GM21390 (cell line): ENCODE data around the gene TUBB1.
"Not testable (repeated sequence)": the region's sequence is repeated elsewhere in the genome, so short reads cannot be mapped to it uniquely, and the experiment has no call there.

Experiments used
- ATAC-seq: cut with Tn5 transposase; IDR thresholded peaks from one replicate; pipeline ENCODE4 v1.9.1; 2021; ENCODE audit not compliant: unreplicated experiment

Gene TUBB1

GRCh38 chr20:59019217-59019616 is at the start of gene TUBB1:
TUBB1 (plus strand) TSS chr20:59019429; CDS start chr20:59019523, 94 bp downstream.
- no peak for ATAC-seq

DNA sequence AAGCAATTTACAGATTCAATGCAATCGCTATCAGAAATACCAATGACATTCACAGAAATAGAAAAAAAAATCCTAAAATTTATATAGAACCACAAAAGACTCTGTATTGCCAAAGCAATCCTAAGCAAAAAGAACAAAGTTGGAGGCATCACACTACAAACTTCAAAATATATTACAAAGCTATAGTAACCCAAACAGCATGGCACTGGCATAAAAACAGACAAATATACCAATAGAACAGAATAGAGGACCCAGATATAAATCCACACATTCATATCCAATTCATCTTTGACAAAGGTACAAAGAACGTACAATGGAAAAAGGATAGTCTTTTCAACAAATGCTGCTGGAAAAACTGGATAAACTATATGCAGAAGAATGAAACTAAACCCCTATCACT is 49.8 kb upstream of the TUBB1 start:
- ATAC-seq = no peak

DNA sequence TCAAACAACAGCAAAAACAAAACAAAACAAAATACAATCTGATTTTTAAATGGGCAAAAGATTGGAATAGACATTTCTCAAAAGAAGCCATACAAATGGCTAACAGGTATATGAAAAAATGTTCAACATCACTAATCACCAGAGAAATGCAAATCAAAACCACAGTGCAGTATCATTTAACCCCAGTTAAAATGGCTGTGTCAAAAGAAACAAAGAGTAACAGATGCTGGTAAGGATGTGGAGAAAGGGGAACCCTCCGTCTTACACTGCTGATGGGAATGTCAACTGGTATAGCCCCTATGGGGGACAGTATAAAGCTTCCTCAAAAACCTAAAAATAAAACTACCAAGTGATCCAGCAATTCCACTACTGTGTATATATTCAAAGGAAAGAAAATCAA is 49.1 kb upstream of the TUBB1 start:
- no peak for ATAC-seq

DNA sequence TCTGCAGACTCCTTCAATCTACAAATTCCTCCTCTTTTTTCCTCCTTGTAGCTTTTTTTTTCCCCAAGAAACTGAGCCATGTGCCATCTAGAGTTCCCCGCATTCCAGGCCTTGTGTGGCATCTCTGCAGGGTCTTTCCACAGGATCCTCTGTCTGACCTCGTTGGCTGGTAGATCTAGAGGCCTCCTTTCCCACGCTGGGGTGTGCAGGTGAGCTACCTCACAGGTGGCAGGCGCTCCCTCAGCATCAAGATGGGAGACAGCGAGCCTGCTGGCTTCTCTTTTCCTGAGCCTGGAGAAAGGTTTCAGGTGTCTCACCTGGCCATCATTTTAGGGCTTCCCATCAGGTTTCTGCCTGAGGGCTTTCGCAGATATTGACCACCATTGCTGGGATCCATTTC is 47.8 kb upstream of the TUBB1 start:
- ATAC-seq = no peak

- no peak for ATAC-seq
Measured at GRCh38 chr20:58973179-58973578, 46.0 kb upstream of the TUBB1 start.

GRCh38 chr20:58973866-58974265 is 45.4 kb upstream of the TUBB1 start:
- no peak for ATAC-seq

DNA sequence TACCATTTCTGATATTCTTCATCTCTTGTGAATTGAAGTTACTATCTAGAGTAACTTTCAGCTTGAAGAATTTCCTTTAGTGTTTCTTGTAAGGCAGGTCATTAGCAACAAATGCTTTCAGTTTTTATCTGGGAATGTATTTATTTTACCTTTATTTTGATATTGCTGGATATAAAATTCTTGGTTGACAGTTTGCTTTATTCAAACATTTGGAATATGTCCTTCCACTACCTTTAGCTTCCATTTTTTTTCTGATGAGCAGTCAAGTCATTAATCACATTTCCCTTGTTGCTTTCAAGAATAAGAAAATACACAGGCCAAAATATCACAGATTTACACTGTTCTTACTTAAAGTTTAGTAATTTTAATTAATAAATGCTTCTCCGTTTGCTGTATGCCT is 43.9 kb upstream of the TUBB1 start:
- ATAC-seq = no peak

- ATAC-seq = no peak
Measured at GRCh38 chr20:58976061-58976730, 43.0 kb upstream of the TUBB1 start.

DNA sequence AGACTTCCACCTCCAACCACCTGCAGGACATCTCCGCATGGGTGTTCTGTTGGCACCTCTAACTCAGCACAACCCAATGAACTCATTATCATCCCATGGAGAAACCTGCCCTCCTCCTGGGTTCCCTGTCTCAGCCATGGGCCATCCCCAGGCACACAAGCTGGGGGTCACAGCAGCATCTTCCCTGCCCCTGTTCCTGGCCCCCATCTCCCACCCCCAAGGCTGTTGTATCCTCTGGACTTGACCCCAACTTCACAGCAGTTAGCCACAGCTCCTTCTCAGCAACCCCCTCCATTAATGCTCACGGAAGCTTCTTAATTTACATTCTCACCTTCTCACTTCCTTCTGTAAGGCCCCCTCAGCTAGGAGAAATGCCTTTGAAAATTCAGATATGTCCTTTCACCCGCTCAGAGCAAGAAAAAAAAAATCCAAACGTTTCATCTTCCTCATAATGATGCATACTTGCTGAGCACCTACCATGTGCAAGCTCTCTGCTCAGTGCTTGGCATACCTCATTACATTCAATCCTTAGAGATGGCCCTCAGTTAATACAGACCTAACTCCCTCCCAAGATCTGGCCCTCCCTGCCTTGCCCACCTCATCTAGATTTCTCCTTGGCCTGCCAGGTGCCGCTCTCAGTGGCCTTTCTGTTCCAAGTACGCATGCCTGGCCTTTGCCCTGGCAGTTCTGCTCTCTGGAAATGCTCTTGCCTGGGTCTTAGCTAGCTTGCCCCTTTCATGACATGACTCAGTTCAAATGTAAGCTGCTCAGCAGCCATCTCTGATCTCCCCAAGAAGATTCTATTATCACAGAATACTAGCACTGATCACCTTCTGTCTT is 40.7 kb upstream of the TUBB1 start:
- ATAC-seq = no peak

GRCh38 chr20:58980711-58981627 is 38.3 kb upstream of the TUBB1 start, which contains the start of gene NELFCD:
NELFCD (plus strand) TSS chr20:58981256; CDS start chr20:58981310, 54 bp downstream.
- peak; percentile 72 for ATAC-seq

- ATAC-seq = no peak
Measured at GRCh38 chr20:58981628-58982364, 37.4 kb upstream of the TUBB1 start.

GRCh38 chr20:58982406-58983114 is 36.7 kb upstream of the TUBB1 start:
- ATAC-seq = no peak

DNA sequence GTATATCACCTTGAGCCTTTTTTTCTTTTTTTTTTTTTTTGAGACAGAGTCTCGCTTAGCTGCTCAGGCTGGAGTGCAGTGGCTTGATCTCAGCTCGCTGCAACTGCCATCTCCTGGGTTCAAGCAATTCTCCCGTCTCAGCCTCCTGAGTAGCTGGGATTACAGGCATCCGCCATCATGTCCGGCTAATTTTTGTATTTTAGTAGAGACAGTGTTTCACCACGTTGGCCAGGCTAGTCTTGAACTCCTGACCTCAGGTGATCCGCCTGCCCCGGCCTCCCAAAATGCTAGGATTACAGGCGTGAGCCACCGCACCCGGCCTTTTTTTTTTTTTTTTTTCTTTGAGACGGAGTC is 36.1 kb upstream of the TUBB1 start:
- ATAC-seq = not testable (repeated sequence)

DNA sequence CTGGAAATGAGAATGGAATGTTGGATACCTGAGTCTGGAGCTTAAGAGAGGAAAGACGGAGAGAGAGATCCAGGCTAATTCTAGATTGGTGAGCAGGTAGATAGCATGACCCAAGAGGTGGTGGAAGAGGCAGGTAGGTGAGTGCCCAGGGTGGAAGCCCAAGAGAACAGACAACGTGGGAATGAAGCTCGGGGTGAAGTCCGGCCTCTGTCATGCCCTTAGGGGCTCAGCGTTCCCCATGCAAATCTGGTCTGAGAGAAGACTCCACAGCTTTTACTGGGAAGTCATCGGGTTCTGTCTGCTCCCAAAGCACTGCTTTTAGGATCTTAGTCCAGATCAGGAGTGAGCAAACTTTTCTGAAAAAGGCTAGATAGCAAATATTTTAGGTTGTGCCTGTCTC is 34.5 kb upstream of the TUBB1 start:
- ATAC-seq = no peak

DNA sequence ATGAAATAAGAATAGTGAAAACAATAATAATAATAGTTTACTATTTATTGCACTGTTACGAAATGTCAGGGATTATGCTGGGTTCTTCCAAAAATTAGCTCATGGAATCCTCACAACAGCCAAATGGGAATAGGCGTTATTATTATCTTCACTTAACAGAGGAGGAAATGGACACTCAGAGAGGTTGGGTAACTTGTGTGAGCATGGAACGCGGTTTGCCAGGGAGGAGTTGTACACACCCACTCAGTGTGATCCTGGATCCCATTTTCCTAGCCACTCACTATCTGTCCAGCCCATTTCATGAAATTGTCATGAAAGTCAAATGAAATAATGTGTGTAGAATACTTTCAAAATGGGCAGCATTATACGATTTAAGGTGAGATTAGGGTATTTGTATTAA is 33.6 kb upstream of the TUBB1 start:
- no peak for ATAC-seq

GRCh38 chr20:58986286-58986967 is 32.8 kb upstream of the TUBB1 start:
- ATAC-seq = no peak

DNA sequence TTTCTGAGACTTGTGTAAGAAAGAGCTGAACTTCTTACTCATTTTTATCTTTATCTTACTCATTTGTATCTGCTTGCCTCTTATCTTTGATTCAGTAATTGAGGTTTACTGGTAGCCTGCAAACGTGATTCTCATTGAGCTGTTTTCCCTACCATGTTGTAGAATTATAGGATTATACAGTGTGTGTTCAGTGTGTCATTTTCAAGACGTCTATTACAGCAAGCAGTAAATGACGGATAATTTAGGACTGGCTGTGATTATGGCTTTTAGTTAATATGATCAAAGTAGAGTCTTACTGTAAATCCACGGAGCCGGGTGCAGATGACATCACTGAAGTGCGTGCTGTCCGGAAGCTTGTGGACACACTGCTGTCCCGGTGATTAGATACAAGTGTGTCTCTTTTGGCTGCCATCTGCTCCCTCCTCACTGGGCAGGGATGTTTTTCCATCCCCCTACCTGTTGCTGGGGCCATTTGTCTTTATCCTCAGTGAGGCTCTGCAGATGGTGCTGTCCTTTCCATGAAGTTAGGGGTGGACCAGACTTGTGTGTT is 32.2 kb upstream of the TUBB1 start:
- ATAC-seq = no peak

DNA sequence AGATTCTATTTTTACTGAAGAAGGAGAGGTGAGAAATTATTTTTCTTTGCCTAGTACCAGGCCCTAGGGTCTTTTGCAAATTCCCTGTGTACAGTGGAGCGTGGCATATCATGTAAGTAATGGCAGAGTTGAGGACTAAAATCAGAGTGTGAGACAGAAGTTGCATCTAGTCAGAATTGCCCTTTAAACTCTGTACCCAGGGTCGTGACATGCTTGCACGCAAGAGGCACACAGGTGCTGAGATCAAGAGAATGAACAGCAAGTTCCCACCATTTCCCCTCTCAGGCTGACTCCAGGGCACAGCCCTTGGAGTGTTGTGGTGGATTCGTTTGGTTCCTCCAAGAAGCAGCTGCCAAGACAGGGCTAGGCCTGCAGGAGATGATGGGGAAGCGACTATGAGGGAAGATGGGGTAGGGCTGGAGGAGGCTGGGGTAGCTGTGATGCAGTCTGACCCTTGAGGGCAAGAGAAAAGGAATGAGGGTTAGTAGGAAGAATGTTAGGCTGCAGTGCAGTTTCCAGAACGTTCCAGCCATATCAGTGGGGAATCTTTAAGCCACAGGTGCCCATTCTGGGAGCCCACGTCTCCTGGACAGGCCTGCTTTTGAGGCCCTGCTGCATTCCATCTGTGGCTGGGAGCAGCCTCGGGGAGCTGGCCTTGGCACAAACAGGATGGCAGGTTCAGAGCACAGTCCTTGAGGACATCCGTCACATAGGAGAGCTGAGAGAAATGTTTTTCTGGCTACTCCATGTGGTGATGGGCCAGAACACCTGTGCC is 31.3 kb upstream of the TUBB1 start:
- ATAC-seq = no peak

DNA sequence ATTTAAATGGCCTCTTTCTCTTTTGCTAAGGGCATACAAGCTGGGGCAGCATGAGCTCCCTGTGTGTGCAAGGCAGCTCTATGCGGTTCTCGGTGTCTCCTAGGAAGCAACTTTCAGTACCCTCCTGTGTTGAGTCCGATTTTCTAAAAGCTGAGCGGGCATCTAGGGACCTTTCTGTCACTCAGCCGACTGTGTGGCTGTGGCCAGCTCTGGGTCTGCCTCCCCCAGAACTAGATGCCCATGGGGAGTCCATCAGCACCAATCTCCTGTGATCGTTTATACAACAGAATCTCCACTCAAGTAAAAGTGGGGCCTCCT is 30.7 kb upstream of the TUBB1 start:
- no peak for ATAC-seq
